HG03060 (cell line): ENCODE data around the gene RNF128.
"Not testable (repeated sequence)": the region's sequence is repeated elsewhere in the genome, so short reads cannot be mapped to it uniquely, and the experiment has no call there.

Experiments
- ATAC-seq: cut with Tn5 transposase; IDR thresholded peaks from one replicate; pipeline ENCODE4 v1.9.1; 2021; ENCODE audit warnings: low read depth, moderate number of reproducible peaks; ENCODE audit not compliant: unreplicated experiment

RNF128 gene

DNA sequence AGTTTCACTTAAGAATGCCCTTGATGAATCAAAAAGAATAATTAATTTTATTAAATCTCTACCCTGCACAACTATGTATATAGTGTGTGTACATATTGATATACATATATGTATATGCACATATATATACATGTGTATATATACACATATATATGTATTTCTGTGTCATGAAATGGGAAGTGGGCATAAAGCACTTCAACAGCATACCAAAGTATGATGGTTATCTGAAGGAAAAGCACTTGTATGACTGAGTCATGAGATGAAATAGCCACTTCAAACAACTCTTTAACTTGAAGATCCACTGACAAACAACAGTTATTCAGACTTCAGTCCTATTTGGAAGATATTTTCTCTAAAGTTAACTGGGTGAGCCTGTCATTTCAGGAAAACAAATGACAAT is 16.3 kb downstream of the RNF128 start:
- ATAC-seq: no peak

DNA sequence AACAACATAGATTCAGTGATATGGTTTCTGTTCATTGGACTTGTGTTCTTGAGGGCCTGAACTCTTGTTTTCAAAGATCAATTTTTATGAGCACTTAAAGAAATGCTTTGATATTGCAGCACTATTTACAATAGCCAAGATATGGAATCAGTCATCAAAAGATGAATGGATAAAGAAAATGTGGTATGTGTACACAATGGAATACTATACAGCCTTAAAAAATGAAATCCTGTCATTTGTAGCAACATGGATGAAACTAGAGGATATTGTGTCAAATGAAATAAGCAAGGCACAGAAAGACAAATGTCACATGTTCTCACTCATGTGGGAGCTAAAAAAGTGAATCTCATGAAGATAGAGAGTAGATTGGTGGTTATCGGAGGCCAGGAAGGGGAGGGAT is 21.9 kb downstream of the RNF128 start:
- ATAC-seq: no peak

DNA sequence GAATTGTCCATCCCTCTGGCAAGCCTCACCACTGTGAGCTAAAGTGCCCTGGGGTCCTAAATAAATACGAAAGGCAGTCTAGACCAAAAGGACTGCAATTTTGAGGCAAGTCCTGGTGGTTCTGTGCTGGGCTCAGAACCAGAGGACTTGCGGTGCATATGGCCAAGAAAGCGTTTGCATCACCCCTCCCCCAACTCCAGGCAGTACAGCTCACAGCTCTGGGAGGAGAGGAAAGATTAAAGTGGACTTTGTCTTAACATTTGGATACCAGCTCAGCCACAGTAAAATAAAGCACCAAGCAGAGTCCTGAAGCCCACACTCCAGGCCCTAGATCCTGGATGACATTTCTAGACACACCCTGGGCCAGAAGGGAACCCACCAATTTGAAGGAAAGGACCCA is 24.9 kb downstream of the RNF128 start:
- ATAC-seq: no peak

DNA sequence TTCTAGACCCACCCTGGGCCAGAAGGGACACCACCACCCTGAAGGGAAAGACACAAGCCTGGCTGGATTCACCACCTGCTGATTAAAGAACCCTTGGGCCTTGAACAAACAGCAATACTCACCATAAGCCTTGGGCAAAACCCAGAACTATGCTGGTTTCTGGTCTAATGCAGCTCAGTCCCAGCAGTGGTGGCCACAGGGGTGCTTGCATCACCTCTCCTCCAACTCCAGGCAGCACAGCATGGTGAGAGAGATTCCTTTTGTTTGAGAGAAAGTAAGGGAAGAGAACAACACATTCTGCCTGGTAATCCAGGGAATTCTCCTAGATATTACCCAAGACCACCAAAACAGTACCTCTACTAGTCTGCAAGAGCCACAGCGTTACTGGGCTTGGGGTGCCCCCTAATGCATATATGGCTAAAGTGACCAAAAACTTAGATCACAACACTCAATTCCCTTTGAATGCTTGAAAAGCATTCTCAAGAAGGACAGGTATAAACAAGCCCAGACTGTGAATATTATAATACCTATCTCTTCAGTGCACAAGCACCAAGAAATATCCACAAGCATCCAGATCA is 25.7 kb downstream of the RNF128 start:
- ATAC-seq: no peak

DNA sequence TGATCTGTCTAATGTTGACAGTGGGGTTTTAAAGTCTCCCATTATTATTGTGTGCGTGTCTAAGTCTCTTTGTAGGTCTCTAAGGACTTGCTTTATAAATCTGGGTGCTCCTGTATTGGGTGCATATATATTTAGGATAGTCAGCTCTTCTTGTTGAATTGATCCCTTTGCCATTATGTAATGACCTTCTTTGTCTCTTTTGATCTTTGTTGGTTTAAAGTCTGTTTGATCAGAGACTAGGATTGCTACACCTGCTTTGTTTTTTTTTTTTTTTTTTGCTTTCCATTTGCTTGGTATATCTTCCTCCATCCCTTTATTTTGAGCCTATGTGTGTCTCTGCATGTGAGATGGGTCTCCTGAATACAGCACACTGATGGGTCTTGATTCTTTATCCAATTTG is 42.8 kb downstream of the RNF128 start:
- not testable (repeated sequence) for ATAC-seq

DNA sequence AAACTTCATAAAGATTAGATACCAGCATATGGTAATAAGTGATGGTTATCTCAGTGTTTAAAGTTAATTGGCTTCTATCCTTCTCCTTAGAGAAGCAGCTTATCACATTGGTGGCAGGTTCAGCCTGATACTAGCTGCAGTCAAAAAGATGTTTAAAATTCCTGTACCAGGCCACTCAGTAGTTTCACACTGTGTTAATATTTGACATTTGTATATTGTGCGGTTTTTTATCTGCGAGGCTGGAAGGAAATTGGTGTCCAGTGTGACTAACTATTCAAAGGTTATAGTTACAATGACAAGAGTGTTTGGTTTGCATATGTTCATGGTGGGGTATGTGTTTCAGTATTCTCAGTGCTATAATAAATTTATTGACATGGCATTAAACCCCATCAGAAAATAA is 48.5 kb downstream of the RNF128 start:
- ATAC-seq: no peak

DNA sequence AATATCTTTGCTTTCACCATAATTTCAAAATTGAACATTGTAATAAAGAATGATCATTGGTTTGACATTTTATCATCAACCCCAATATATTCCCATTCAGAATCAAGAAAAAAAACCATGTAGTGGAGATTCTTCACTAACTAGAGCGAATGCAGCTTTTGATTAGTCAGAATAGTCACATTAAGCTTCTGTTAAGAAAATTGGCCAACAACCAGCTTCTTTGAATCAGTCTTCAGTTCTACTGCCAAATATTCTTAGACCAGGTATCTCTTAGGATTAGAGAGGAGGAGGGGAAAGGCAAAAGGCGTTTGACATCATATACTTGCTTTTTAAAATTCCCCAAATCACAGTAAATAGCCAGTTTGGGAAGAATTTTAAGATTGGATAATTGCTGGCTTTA is 53.8 kb downstream of the RNF128 start:
- ATAC-seq: no peak

DNA sequence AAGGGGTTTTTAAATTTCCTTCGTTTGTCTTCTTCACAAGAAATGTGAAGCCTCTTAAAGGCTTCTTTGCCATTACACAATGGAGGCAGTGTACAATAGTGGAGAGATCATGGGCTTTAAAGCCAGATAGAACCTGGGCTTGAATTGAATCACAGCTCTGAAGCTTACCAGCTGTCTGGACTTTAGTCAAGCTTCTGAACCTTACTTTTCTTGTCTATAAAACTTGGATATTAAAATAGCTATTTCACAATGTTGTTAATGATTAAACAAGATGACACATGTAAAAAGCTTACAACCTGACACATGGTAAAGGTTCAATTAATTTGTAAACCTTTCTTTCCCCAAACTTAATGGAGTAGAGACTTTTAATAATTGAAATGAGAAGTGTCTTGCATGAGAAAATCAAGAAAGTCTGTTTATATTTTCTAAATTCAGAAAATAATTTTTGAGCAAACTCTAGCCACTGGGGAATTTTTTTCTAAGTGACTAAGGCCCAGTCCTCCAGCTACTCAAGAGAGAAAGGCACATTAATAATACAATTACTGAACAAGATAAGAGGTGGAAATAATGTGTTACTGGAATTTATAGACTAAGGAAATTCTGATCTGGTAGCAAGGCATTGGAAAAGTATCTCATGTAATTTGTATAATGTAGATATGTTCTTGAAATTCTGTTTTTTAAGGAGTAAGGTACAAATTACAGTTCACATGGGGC is 54.3 kb downstream of the RNF128 start:
- ATAC-seq: no peak

DNA sequence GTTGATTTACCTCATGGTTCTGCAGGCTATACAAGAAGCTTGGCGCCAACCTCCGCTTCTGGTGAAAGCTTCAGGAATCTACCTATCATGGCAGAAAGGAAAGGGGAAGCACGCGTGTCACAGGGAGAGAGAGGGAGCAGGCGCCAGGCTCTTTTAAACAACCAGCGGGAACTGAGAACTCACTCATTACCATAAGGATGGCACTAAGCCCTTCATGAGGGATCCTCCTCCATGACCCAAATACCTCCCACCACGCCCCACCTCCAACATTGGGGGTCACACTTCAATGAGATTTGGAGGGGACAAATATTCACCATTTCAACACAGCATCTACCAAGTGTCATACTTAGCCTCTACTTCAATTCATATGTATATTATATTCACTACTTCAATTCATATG is 57.2 kb downstream of the RNF128 start:
- no peak for ATAC-seq

DNA sequence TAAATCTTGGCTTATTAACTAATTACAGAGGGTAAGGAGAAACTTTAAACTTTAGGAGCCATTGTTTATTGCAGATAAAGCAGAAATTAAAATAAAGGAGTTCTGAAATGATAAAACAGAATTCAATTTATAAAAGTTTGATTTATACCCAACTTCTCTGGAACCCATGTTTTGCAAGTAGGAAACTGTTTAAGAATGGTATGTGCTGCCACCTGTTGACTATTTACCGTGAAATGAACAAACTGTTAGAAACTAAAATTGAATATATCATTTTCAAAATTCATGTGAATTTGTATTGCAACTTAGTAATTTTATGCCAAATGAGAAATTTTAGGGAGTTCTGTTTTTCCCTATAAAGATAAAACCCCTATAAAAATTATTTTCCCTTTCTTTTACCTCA is 65.0 kb downstream of the RNF128 start:
- no peak for ATAC-seq

DNA sequence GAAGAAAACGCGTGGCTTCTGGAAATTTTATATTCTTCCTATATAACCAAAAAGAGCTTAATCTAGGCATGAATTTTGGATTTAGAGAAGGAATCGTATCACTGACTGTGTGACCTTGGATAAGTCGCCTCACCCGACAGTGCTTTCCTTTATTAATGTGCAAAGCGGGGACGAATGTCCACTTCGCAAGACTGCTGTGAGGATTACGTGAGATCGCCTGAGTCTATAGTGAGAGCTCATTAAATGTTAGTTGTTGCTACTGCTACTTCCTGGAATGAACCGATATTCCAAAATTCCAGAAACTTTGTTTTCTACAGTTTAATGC is 75.5 kb downstream of the RNF128 start:
- no peak for ATAC-seq

DNA sequence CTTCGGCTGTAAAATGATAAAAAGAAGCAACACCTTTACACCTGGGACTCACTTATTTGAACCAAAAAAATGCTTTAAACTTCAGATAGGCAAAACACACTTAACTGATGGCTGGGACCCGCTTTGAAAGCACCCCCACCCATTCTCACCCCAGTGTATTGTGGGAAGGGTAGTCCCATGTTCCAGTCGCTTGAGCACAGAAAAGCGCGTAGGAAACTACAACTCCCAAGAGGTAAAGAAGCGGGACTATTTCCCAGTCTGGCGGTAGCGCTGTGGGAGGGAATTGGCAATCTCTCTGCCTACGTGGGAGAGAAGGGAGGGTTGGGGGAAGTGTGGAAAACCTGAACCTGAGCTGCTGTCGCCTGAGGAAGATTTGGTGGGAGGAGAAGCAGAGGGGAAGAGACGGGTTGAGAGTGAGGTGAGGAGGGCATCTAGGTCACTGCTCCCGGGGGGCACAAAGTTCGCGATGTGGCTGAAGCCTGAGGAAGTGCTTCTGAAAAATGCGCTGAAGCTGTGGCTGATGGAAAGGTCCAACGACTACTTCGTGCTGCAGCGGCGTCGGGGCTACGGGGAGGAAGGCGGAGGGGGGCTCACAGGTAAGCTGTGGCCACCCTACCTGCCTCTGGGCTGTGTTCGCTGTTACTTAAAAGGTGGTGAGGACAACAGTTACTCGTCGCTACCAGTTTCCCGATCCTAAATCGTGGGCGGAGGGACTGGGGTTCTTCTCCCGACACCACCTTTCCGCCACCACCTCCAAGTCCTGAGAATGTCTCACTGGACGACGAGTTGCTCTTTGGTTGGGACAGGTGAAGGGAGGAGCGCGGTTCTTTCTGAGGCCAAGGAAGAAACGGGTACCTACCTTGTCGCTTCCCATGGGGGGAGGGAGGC is 76.1 kb downstream of the RNF128 start, which contains the start of gene TBC1D8B:
Gene TBC1D8B (plus strand): TSS at position 286 of the 888 bp plus-strand sequence. CDS start 181 bp downstream, at position 467.
- ATAC-seq: peak; percentile 69

DNA sequence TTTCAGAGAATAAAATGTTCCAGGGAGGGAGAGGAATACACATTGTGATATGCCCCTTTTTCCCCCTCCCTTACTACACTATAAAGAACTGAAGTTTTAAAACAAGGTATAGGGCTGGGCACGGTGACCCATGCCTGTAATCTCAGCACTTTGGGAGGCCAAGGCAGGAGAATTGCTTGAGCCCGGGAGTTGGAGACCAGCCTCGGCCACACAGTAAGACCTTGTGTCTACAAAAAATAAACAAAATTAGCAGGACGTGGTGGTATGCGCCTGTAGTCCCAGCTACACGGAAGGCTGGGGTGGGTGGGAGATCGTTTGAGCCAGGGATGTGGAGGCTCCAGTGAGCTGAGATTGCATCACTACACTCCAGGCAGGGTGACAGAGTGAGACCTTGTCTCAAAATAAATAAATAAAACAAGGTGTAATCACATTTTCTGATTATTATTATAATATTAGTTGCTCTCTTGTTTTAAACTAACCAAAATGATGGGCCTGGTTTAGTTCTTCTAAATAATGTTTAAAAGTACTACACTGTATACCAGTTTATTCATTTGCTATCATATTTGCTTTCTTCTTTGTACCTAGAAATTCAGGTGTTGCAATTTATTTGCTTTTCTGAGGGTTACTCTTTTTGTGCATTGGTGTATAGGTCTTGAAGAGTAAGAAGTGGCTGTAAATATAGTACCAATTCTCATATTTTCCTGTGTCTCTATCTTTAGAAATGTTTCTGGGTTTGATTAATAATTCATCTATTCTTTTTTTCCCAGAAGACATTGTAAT is 84.8 kb downstream of the RNF128 start:
- ATAC-seq: no peak

DNA sequence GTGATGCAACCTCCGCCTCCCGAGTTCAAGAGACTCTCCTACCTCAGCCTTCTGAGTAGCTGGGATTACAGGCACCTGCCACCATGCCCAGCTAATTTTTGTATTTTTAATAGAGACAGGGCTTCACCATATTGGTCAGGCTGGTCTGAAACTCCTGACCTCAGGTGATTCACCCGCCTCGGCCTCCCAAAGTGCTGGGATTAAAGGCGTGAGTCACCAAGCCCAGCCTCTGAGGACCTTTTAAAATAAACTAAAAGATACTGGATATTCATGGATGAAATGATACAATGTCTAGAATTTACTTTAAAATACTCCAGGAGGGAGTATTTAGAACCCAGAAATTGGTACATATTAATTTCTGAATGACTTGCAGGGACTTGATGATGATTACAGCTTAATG is 86.4 kb downstream of the RNF128 start:
- not testable (repeated sequence) for ATAC-seq

DNA sequence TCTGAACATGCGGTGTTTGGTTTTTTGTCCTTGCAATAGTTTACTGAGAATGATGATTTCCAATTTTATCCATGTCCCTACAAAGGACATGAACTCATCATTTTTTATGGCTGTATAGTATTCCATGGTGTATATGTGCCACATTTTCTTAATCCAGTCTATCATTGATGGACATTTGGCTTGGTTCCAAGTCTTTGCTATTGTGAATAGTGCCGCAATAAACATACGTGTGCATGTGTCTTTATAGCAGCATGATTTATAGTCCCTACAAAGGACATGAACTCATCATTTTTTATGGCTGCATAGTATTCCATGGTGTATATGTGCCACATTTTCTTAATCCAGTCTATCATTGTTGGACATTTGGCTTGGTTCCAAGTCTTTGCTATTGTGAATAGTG is 87.6 kb downstream of the RNF128 start:
- not testable (repeated sequence) for ATAC-seq
